Activated T-cell treated with anti-CD3 and anti-CD28 coated beads, Interleukin-2, amount 50 U/mL, for 4 hours (primary cell): ENCODE data around the gene PDE4D. TPM values are rescaled to one million over a fixed set of nuclear protein-coding genes. Genes with fewer than 3 reads are reported as not detected.

Experiments
- ATAC-seq, 2 donors: fragments of 200-7000 bp; cut with Tn5 transposase; one replicate each; pipeline ENCODE4 v1.10.0; 2021
- DNase-seq: peaks from one replicate; pipeline ENCODE4 v3.0.0-alpha.2; 2020
- H3K27me3 Mint-ChIP-seq: one replicate; pipeline ENCODE4 v1.8.0; 2021; ENCODE audit warnings: low read depth, mixed read lengths
- H3K36me3 Mint-ChIP-seq: one replicate; pipeline ENCODE4 v1.8.0; 2022; ENCODE audit warnings: mixed read lengths; ENCODE audit not compliant: insufficient read depth
- H3K4me1 Mint-ChIP-seq: one replicate; pipeline ENCODE4 v1.8.0; 2021; ENCODE audit warnings: low read depth, mixed read lengths
- H3K4me3 Mint-ChIP-seq: one replicate; pipeline ENCODE4 v1.8.0; 2021; ENCODE audit warnings: mild to moderate bottlenecking, moderate library complexity, mixed read lengths
- H3K9me3 Mint-ChIP-seq: one replicate; pipeline ENCODE4 v1.8.0; 2021; ENCODE audit warnings: mixed read lengths
- total RNA-seq, 3 donors: library from RNA; stranded (reverse); gene quantifications; one replicate each; pipeline ENCODE4 v1.2.1, GENCODE V29; 2021

The PDE4D gene
- total RNA-seq, 3 donors from 2014 or later: 13.9 to 17.1 (median 16.7) TPM

GRCh38 chr5:59863777-59864176 is 29.7 kb downstream of the PDE4D start:
- H3K27me3 Mint-ChIP-seq: no peaks in the 10 kb centered on the region
- no peak overlapping the region for H3K4me3 Mint-ChIP-seq
- H3K9me3 Mint-ChIP-seq: no peaks in the 10 kb centered on the region
- DNase-seq (no peak), ATAC-seq (no peak)
- no peaks in the 10 kb centered on the region for H3K36me3 Mint-ChIP-seq
- H3K4me1 Mint-ChIP-seq: no peaks in the 10 kb centered on the region

DNA sequence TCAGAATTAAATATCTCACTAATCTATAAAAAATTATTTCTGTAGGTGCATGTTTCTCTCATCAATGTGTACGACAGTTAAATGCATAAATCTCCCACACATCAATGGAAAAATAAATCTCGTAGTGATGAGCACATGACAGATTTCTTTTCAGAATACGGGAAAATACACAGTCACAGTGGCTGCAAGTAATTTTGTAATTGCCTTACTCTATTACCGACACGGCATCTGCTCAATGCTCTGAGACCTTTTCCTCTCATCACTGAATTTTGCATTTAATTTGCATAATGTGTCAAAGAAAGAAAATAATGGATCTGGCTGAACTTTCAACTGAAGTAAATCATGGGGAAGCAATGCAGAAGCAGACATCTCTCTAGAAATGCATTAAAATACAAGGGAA is 37.2 kb downstream of the PDE4D start:
- H3K9me3 Mint-ChIP-seq: no peaks in the 10 kb centered on the region
- H3K36me3 Mint-ChIP-seq: no peaks in the 10 kb centered on the region
- DNase-seq (no peak), ATAC-seq (no peak)
- H3K27me3 Mint-ChIP-seq: no peaks in the 10 kb centered on the region
- no peaks in the 10 kb centered on the region for H3K4me1 Mint-ChIP-seq
- no peak overlapping the region for H3K4me3 Mint-ChIP-seq

- H3K4me1 Mint-ChIP-seq: no peaks in the 10 kb centered on the region
- DNase-seq (no peak), ATAC-seq (no peak)
- no peaks in the 10 kb centered on the region for H3K36me3 Mint-ChIP-seq
- no peak overlapping the region for H3K4me3 Mint-ChIP-seq
- H3K27me3 Mint-ChIP-seq: peaks cover 1% of the 10 kb centered on the region
- no peaks in the 10 kb centered on the region for H3K9me3 Mint-ChIP-seq
Observed at GRCh38 chr5:59850766-59851165, 42.8 kb downstream of the PDE4D start.

DNA sequence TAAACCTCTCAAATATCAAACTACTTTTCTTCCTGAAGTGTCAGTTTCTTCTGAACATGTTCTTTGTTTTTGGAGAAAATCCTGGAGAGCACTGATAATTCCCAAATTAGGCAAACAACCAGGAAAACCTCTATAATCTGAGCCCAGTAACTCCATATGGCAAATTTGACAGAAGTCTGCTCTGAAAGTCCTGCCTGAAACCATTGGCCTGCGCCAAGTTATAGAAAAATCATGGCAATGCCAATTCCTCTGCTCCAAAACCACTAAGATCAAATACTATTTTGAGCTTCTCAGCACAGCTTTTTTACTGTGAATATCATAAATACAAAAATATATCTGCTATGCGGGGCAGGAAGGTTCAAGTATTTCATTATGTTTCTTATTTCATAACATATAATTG is 45.9 kb downstream of the PDE4D start:
- DNase-seq: no peak
- Mint-ChIP-seq H3K4me1 (no peaks in the 10 kb centered on the region), H3K27me3 (peaks cover 1% of the 10 kb centered on the region), H3K9me3 (no peaks in the 10 kb centered on the region), H3K36me3 (no peaks in the 10 kb centered on the region), H3K4me3 (no peak overlapping the region)
- no peak for ATAC-seq

DNA sequence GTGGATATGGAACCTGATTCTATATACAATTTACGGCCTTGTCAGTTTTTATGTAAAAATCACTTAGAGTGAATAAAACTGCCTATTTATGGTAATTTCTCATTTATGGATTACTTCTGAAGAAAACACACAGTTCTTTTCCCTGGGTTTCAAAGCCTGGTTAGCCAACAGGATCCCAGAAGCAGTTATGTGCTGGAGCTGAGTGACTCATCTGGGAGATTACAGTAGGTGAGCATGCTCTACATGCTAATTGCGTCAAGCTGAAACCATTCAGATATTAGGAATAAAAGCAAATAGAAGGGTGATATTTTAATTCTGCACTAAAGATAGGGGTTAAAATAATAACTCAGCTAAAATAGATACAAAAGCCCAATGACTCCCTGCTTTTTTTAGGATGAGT is 47.8 kb downstream of the PDE4D start:
- DNase-seq (no peak), ATAC-seq (no peak)
- Mint-ChIP-seq H3K4me3 (no peak overlapping the region), H3K27me3 (peaks cover 2% of the 10 kb centered on the region), H3K9me3 (no peaks in the 10 kb centered on the region), H3K36me3 (no peaks in the 10 kb centered on the region), H3K4me1 (no peaks in the 10 kb centered on the region)

DNA sequence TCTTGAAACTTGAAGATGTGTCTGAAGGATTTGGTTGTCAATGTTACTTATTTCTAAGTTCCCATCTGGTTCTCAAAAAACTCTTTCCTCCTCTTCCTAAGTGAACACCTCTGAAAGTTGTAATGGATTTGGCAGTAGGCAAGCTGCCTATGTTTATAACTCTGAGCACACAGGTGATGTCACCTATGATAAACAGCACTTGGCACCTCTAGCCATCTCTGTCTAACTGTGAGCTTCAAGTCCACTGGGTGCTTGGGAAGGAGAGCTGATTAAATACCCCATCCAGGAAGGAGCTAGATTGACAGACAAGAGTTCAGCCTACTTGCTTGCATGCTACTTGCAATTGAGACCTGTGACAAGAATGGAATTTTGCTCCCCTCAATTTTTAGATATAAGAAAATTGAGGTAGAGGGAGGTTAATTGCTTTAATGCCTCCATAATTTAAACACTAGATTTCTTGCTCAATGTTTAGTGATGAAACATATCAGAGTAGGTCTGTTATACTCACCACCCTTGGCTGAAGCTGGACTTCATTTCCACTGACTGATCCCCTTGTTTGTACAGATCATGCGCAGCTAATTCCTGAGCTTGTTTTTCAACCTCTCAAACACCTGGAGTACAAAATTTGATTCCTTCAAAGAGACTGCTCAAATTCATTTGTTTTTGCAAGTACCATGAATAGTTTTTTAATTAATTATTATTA is 49.9 kb downstream of the PDE4D start:
- H3K27me3 Mint-ChIP-seq: peaks cover 7% of the 10 kb centered on the region

GRCh38 chr5:59842999-59843398 is 50.5 kb downstream of the PDE4D start:
- Mint-ChIP-seq H3K27me3 (peaks cover 7% of the 10 kb centered on the region), H3K9me3 (no peaks in the 10 kb centered on the region), H3K4me3 (no peak overlapping the region), H3K4me1 (no peaks in the 10 kb centered on the region), H3K36me3 (no peaks in the 10 kb centered on the region)
- ATAC-seq (no peak), DNase-seq (no peak)

More for the DNA sequence above, 49.9 kb downstream of the PDE4D start:
- no peak for ATAC-seq
- Mint-ChIP-seq H3K4me3 (no peak overlapping the region), H3K9me3 (no peaks in the 10 kb centered on the region), H3K36me3 (no peaks in the 10 kb centered on the region), H3K4me1 (no peaks in the 10 kb centered on the region)
- DNase-seq: no peak

GRCh38 chr5:59840200-59840601 is 53.3 kb downstream of the PDE4D start:
- no peak for ATAC-seq
- Mint-ChIP-seq H3K4me3 (no peak overlapping the region), H3K27me3 (peaks cover 7% of the 10 kb centered on the region), H3K4me1 (no peaks in the 10 kb centered on the region), H3K9me3 (no peaks in the 10 kb centered on the region), H3K36me3 (no peaks in the 10 kb centered on the region)
- no peak for DNase-seq

DNA sequence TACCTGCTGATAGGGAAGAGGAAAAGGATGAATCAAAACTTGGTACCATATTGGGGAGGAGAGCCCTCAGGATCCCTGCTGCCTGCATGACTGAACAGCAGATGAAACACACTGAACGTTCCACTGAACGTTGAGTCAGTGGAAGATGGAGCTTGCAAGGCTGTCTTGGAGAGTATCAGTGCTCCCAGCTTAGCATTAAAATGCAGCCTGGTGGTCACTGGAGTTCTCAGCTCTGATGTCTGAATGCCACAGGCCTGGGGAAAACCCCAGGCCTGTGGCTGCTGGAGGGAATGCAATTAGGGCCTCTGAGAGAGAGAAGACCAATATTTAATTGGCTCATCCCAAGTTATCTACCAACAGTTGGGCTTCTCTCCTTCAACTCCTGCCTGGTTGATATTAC is 54.5 kb downstream of the PDE4D start:
- H3K36me3 Mint-ChIP-seq: no peaks in the 10 kb centered on the region
- ATAC-seq: no peak

GRCh38 chr5:59838067-59838466 is 55.5 kb downstream of the PDE4D start:
- ATAC-seq (no peak), DNase-seq (no peak)
- no peak overlapping the region for H3K4me3 Mint-ChIP-seq
- no peaks in the 10 kb centered on the region for H3K9me3 Mint-ChIP-seq
- peaks cover 7% of the 10 kb centered on the region for H3K27me3 Mint-ChIP-seq
- no peaks in the 10 kb centered on the region for H3K36me3 Mint-ChIP-seq
- no peaks in the 10 kb centered on the region for H3K4me1 Mint-ChIP-seq

More for the DNA sequence above, 54.5 kb downstream of the PDE4D start:
- no peak for DNase-seq
- Mint-ChIP-seq H3K27me3 (peaks cover 7% of the 10 kb centered on the region), H3K9me3 (no peaks in the 10 kb centered on the region), H3K4me3 (no peak overlapping the region), H3K4me1 (no peaks in the 10 kb centered on the region)

DNA sequence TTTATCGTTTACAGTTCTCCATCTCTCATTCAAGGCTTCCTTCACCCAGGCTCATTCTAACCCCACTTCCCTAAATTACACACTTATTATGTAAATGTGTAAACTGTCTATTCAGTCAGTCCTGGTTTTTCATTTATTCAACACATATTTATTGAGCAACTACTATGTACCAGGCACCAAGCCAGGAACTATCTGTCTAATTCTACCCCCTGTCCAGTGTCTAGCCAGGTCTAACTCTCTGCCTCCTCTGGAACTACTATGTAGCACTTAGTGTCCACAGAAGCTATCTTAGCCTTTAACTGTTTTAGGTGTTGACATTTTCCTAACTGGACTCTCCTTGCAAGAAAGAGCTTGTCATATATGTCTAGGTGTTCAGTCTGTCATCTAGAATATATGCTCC is 56.5 kb downstream of the PDE4D start:
- H3K4me3 Mint-ChIP-seq: no peak overlapping the region
- DNase-seq (no peak), ATAC-seq (no peak)
- H3K27me3 Mint-ChIP-seq: peaks cover 10% of the 10 kb centered on the region
- no peaks in the 10 kb centered on the region for H3K4me1 Mint-ChIP-seq
- no peaks in the 10 kb centered on the region for H3K36me3 Mint-ChIP-seq
- no peaks in the 10 kb centered on the region for H3K9me3 Mint-ChIP-seq

GRCh38 chr5:59835800-59836199 is 57.7 kb downstream of the PDE4D start:
- H3K36me3 Mint-ChIP-seq: no peaks in the 10 kb centered on the region
- no peak overlapping the region for H3K4me3 Mint-ChIP-seq
- peaks cover 10% of the 10 kb centered on the region for H3K27me3 Mint-ChIP-seq
- H3K9me3 Mint-ChIP-seq: no peaks in the 10 kb centered on the region
- no peak for ATAC-seq
- no peak for DNase-seq
- H3K4me1 Mint-ChIP-seq: no peaks in the 10 kb centered on the region

- no peak for ATAC-seq
- H3K9me3 Mint-ChIP-seq: no peaks in the 10 kb centered on the region
- peaks cover 6% of the 10 kb centered on the region for H3K27me3 Mint-ChIP-seq
Observed at GRCh38 chr5:59833448-59833847, 60.1 kb downstream of the PDE4D start.

GRCh38 chr5:59832577-59833301 is 60.8 kb downstream of the PDE4D start:
- H3K9me3 Mint-ChIP-seq: no peaks in the 10 kb centered on the region
- ATAC-seq (no peak), DNase-seq (no peak)
- H3K27me3 Mint-ChIP-seq: peaks cover 6% of the 10 kb centered on the region
- no peaks in the 10 kb centered on the region for H3K36me3 Mint-ChIP-seq
- H3K4me3 Mint-ChIP-seq: no peak overlapping the region
- no peaks in the 10 kb centered on the region for H3K4me1 Mint-ChIP-seq

More at GRCh38 chr5:59833448-59833847, 60.1 kb downstream of the PDE4D start:
- Mint-ChIP-seq H3K4me3 (no peak overlapping the region), H3K36me3 (no peaks in the 10 kb centered on the region), H3K4me1 (no peaks in the 10 kb centered on the region)
- DNase-seq: no peak

DNA sequence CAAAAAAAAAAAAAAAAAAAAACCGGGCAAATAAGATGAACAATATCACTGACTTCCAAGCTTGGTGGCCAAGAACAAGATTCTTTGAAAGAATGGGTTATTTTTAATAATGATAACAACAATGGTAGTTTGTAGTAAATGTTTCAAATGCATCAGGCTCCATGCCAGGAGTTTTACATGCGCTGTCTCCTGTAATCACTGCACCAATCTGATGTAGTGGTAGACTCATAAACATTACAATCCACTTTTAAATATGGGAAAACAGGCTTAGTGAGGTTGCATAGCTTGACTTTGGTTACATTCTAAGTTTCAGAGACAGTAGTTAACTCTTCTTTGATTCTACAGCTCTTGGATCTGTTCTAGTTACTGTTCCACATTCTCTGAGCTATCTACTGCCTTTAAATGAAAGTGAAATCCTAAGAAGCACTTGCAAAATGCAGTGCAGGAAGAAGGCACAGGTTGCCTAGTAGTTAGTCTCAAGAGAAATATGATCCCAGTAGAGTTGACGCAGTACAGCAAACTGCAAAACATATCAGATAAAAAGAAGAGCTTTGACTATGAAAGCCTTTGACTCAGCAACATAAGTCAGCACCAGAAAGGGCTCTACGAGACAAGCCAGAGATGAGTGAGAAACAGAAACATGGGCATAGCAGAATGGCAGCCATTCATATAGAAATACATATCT is 62.1 kb downstream of the PDE4D start:
- ATAC-seq: no peak
- H3K27me3 Mint-ChIP-seq: peaks cover 6% of the 10 kb centered on the region
- no peaks in the 10 kb centered on the region for H3K4me1 Mint-ChIP-seq
- no peak overlapping the region for H3K4me3 Mint-ChIP-seq
- H3K36me3 Mint-ChIP-seq: no peaks in the 10 kb centered on the region
- no peaks in the 10 kb centered on the region for H3K9me3 Mint-ChIP-seq
- no peak for DNase-seq
